Measurements from ENCODE around the gene ANKRD12.

DNA sequence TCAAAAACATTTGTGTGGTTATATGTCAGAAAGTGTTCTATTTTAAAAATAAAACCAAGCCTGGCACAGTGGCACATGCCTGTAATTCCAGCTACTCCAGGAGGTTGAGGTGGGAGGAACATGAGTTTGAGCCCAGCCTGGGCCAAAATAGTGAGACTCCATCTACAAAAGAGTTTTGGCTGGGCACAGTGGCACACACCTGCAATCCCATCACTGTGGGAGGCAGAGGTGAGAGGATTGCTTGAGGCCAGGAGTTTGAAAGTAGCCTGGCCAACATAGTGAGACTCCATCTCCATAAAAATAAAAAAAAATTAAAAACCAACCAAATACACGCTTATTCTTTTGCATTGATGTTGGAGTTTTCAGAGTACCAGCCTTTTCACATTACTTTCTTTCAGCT lies 9.6 kb downstream of the ANKRD12 start:
- TF ChIP-seq, protein P1, sequence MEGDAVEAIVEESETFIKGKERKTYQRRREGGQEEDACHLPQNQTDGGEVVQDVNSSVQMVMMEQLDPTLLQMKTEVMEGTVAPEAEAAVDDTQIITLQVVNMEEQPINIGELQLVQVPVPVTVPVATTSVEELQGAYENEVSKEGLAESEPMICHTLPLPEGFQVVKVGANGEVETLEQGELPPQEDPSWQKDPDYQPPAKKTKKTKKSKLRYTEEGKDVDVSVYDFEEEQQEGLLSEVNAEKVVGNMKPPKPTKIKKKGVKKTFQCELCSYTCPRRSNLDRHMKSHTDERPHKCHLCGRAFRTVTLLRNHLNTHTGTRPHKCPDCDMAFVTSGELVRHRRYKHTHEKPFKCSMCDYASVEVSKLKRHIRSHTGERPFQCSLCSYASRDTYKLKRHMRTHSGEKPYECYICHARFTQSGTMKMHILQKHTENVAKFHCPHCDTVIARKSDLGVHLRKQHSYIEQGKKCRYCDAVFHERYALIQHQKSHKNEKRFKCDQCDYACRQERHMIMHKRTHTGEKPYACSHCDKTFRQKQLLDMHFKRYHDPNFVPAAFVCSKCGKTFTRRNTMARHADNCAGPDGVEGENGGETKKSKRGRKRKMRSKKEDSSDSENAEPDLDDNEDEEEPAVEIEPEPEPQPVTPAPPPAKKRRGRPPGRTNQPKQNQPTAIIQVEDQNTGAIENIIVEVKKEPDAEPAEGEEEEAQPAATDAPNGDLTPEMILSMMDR (IDR thresholded peaks at IDR 0.05; ENCODE audit: low read depth, low read length, missing input control), result no peak
- no peak for TF ChIP-seq JUND (IDR thresholded peaks at IDR 0.05)
- TF ChIP-seq YY1 (IDR thresholded peaks at IDR 0.05), result no peak
- TF ChIP-seq, protein P2, sequence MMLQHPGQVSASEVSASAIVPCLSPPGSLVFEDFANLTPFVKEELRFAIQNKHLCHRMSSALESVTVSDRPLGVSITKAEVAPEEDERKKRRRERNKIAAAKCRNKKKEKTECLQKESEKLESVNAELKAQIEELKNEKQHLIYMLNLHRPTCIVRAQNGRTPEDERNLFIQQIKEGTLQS (IDR thresholded peaks at IDR 0.05), result no peak

All from liver (tissue), 3 donors.